PC-3 (cell line): ENCODE results near the gene BCKDHA.

ENCODE experiments used
- CTCF ChIP-seq: fragments of 300-600 bp; sonication (generic); conservative IDR thresholded peaks from 2 replicates; pipeline ENCODE4 v1.5.1; 2017; ENCODE audit warnings: antibody characterized with exemption, low read depth, mild to moderate bottlenecking, low read length
- EZH2 ChIP-seq: fragments of 300-600 bp; sonication (generic); IDR thresholded peaks from one replicate; pipeline ENCODE4 v1.6.1; 2017; ENCODE audit warnings: antibody characterized with exemption, mild to moderate bottlenecking, low read length; ENCODE audit not compliant: unreplicated experiment
- EZH2phosphoT487 ChIP-seq: fragments of 300-600 bp; sonication (generic); IDR thresholded peaks from 2 replicates; pipeline ENCODE4 v1.6.1; 2018; ENCODE audit warnings: mild to moderate bottlenecking, antibody characterized with exemption, low read length, borderline replicate concordance

- TF ChIP-seq CTCF (no peak), EZH2 (no peak), EZH2phosphoT487 (no peak)
Measured at GRCh38 chr19:41425174-41426115, 27.8 kb downstream of the BCKDHA start.
